Stimulated activated CD4-positive, alpha-beta T cell treated with anti-CD3 and anti-CD28 coated beads, TNF-alpha, amount 100 ng/mL, for 24 hours (primary cell): Measurements from ENCODE around the gene PTPRR.

Source experiments
- DNase-seq, 3 experiments: peaks; one replicate each; pipeline ENCODE4 v3.0.0-alpha.2; 2020; ENCODE audit warnings: low read depth in 3 of 3

The PTPRR gene

DNA sequence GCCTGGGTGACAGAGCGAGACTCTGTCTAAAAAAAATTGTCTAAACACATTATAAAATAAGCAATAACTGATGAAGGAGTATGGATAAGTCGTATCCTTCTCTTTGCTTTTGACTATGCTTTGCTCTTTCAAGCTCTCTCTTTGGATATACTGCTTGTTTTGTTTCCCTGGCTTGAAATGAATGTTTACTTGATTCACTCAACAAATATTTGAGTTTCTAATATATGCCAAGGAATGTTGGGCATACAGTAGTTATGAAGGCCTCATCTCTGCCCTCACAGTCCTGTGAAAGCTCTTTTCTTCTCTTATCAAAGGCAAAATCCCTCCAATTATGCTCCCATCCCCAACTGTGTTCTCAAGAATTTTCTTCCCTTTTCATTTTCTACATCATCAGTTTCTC is 123.5 kb downstream of the PTPRR start:
- DNase-seq = no peak

DNA sequence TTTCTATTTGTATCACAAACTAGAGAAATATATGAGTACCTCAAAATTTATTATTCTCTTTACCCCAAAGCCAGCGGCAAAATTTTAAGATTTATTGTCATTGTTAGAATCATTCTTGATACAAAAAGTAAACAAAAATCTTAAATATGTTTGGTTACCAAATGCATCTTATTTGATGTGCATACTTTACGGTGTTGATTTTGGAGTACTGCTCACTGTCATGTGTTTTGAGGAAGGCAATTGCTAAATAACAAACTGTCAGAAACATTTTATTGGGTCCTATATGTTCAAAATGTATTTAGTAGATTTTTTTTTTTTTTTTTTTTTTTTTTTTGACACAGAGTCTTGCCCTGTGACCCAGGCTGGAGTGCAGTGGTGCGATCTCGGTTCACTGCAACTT is 124.9 kb downstream of the PTPRR start:
- DNase-seq = no peak

DNA sequence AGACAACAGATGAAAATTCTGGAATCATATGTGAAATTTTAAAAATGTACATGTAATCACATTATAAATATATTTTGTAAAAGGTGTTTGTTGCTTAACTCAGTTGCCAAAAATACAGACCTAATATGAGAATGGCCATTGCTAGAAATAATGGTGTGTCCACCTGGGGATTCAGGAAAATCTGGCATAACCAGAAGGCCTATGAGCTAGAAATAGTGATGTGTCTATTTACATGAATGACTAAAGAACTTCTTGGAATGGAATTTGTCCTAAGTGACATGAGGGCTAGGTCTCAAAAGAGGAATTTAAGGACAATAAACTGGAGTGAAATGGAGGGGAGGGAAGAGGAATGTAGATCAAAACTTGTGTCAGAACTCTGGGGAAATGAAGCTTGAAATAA is 126.4 kb downstream of the PTPRR start:
- DNase-seq = no peak

DNA sequence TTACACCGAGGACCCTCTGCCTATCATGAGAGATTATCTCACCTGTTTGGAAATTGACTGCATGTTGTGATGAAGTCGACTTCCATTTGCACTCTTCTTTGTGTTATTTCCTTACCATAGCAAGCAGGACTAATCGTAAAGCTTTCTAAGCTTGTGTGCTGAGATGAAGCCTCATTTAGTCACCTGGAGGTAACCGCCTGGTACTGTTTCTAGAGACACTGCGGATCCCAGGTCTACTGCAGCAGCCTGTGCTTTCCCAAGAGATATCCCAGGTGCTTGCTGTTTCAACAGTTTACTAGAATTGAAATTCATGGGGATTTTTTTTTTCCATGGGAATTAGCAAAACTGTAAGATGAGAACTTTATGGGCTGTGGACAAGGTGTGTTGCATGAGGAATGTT is 131.8 kb downstream of the PTPRR start:
- DNase-seq = no peak

DNA sequence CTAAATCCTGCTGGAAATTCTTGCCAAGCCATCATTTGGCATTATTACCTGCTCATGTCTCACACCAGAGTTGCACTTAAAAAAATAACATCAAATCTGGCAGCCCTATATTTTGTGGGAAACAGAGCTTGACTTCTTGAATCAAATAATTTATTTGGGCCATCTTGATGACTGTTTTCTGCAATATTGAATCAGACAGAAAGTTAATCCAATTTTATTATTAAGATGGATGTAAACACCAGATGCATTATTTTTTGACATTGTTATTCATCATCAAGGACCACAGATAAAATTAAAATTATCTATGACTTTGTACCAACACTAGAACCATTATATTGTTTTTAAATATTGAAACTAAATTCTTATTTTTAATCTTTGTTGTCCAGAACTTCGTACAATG is 132.9 kb downstream of the PTPRR start:
- no peak for DNase-seq

DNA sequence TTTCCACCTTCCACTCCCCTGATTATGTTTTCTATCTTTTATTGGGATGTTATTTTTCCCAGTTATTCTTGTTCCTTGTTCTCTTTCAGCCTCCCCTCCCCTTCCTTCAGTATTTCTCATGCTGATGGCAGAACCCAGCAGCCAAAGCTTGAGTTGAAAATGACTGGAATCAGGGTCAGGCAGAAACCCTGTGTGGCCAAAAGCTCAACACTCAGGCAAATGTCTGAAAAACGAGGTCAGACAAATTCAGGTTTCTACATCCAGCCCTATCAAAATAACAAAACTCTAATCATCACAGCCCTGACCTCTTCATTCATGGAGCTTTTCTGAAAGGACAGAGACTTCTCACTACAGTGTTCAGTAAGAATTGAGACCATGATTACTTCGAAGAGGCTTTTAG is 134.6 kb downstream of the PTPRR start:
- DNase-seq = no peak

DNA sequence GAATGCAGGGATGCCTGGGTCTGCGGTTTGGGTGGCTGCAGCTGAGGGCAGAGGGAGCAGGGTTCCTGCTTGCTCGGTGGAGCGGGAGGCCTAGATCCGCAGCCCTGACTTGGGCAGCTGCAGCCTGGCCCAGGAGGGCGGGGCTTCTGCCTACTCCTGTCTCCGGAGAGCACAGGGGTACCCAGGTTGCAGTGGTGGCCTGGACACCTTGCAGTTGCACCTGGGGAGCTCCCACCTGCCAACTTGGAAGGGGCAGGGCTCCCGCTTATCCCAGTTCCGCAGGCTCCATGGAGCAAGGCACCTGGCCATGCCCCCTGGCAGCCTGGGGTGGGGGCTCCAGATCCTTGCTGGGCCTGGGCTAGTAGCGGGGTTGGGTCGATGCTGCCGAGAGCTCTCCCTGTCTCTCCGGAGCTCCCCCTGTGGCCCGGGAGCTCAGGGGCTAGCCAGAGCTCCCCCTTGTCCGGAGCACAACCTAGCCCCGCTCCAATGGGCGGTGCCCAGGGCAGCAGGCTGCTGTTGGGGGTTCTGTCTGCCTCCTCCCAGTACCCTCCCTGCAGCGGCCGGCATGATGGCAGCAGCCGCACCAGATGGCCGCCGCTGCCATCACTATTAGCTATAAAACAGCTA is 136.4 kb downstream of the PTPRR start:
- no peak for DNase-seq

DNA sequence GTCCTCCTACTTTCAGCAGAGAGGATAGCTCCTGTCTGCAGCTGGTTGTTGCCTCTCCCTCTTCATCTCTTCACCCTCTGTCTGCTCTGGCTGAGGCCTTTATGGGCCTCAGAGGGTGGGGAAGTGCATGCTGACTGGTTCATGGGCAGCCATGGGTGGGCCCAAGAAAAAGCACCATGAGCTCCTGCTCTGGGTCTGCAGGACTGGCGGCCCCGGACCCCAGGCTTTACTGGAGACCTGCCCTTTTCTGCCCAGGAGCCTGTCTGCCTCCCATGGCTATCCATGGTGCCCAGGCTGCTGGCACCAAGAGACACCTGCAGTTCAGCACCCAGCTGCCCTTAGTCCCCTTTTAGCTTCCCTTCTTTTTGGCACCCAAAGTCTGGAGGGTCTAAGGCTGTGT is 137.1 kb downstream of the PTPRR start:
- DNase-seq = no peak

DNA sequence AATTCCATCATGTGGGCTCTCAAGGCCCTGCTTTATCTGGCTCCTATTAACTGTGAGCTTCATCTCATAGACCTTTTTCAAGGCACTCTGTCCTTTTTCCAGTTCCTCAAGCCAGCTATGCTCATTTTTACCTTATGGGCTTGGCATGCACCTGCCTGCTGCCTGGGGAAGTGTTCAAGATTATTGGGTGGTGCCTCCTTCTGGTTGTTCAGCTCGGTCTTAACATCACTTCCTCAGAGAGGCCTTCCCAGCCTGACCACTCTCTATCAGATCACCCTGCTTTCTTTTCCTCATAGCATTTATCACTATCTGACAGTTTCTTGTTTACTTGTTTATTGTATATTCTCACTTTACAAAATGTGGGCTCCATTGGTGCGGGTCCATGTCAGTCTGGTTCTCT is 141.3 kb downstream of the PTPRR start:
- DNase-seq = no peak

DNA sequence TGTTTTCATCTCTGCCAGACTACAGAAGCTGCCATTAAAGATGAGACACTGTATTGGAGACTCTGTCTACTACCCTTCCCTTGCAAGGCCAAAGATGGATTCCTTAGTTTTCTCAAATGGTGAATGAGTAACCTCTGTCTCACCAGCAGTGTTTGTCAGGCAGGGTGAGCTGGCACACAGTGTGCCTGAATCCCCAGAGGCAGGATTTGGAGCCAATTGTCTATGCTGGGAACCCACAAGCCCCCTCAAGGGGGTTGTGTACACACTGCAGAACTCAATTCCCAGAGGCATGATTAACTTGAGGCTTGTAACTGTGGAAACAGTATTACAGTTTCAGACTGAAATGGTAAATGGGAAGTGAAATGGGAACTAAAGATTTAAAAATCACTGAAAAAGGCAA is 146.5 kb downstream of the PTPRR start:
- no peak for DNase-seq

DNA sequence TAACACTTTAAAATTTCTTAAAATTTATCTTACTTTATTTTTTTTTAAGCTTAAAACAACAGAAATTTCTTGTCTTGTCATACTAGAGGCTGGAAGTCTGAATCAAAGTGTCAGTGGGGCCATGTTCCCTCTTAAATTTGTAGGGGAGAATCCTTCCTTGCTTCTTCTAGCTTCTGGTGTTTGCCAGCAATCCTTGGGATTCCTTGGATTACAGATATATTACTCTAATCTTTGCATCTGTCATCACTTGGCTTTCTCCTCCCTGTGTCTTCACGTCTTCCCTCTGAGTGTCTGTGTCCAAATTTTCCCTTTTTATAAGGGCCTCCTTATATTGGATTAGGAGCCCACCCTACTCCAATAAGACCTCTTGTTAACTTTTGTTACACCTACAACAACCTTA is 147.7 kb downstream of the PTPRR start:
- no peak for DNase-seq

DNA sequence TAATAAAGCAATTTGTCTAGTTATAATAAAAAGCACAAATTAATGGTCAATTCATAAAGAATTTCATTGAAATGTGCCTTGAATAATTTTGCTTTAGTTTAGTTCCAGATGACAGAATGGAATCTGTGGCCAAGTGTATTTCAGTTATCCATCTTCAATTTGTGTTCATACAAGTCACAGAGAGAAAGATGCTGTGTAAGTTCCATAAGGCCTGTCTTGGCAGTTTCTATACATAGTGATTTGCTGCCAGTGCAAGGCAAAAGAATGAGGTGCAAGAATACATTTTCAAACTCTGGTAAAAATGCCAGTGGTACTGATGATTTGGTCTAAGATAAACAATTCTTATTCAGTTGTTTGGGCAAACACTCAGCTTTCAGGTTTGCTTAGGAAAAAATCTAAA is 149.0 kb downstream of the PTPRR start:
- DNase-seq = no peak

DNA sequence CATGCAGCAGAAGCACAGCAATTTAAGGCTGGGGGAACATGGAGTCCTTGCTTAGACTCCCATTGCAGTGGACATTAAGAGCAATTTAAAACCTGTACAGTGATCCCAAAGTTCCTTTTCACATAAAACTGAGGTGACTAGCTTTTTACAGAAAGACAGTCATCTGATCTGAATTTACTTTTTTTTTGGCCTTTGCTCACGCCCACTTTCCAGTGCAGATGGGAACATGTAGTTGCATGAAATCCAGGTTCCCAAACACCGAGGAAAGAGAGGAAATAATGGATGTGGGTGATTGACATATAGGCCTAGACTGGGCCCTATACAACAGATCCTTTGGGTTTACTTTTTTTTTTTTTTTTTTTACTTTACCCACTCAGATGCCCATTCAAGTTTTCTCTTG is 156.9 kb downstream of the PTPRR start:
- no peak for DNase-seq

DNA sequence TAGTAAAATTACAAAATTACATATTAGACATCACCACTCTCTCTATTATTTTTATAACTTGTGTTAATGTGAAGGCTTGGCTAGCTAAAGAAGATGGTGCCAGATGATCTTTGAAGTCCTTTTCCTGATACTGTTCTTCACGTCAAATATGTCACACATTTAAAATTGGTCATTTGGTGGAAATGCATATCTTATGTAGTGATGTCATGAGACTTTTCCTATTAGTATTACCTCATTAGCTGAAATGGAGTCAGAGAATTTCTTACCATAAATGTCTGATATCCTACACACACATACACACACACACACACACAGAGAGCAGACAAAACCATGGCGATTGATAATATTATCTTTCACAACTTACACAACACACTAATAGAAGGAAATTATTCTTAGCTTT is 158.5 kb downstream of the PTPRR start:
- DNase-seq = no peak

DNA sequence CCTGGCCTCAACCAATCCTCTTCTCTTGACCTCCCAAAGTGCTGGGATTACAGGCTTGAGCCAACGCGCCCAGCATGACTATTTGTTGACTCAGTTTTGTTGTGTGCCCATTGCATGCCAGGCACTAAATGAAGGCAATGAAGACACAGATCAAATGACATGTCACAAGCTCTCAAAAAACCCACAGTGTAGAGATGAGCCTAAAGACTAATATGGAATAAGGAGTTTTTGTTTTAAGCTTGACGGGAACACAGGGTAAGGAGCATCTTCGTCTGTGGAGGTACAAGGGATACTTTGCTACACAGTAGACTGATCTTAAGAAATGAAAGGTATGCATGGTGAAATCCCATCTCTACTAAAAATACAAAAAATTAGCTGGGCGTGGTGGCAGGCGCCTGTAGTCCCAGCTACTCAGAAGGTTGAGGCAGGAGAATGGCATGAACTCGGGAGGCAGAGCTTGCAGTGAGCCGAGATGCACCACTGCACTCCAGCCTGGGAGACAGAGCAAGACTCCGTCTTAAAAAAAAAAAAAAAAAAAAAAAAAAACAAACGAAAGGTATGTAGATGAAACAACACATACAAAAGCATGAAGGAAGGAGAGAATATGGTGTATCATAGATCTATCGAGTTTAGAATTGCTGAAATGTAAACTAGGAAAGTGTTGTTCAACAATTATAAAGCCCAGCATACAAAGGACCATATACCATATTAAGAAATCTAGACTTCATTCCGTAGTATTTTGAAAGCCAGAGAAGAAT is 161.2 kb downstream of the PTPRR start:
- DNase-seq = no peak

DNA sequence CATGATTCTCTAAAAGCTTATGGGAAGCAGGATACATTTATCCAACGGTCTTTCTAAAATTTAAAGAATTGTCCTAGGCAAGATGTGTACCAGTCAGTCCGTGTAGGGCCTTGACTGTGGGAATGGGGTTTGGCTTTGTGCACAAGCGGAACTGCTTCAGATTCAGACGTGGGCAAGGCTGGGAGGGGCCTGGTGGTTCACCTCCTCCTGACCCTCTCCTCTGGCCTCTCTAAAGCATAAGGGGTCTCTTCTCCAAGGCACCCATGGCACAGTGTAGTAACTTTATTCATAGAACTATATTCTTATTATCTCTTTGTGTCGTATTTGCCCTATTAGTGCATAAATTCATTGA is 162.1 kb downstream of the PTPRR start:
- no peak for DNase-seq

DNA sequence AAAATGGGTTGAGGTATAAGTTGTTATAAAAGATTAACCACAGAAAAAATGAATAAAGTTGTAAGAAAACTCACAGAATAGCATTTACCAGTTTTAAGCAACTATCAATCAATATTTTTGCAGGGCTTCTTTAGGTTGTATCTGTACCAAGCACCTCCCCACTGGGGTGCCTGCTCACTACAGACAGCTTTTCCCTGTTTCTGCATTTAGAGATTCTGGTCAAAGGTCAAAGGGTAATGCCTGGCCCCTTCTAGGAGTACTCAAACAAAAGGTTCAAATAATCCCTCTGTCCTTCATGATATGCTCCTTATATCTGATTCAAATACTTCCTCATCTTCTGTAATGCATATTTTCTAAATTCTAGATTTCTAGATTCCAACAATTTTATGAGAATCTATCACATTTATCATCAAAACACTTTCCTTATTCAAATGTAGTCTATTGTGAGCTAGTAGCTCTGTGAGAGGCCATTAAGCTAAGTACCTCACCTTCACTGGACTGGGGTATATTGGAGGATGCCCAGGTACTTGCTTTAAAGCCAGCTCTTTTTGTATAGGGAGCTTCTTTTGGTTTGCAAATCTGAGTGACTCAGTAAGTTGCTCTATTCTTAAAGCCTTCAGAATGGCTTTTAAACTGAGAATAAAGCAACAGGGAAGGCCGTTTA is 162.6 kb downstream of the PTPRR start:
- DNase-seq = no peak

DNA sequence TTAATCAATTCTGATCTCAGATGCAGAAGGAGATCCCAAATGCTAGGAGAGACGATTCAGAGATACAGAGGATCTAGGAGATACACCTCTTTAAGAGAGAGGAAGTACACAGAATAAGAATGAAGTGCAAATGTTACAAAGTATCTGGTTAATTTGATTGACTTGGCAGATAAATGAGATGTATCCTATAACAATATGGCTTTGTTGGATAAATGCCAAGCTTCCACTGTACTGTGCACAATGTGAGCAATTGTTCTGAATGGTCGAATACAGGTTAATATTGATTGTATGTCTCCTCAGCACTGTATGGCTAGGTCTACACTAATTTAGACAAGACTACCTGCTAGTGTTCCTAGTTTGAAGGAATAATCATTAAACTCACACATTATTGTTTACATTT is 163.7 kb downstream of the PTPRR start:
- no peak for DNase-seq

DNA sequence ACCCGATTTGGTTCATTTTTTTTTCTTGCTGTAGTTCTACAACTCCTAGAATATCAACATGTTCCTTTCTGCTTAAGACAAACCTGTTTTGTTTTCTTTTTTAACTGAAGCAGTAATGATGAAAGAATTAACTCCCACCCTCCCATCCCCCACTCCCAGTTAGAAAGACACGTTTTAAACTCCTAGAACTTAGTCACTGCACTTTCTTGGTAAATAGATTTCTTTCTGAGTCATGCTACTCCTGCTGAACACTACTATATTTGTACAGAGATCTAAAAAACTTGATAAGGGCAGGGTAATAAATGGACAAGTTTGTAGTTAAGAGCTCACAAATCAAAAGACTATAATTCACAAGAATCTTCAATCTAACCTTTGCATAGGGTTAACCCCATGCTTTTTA is 164.4 kb downstream of the PTPRR start:
- DNase-seq = no peak

DNA sequence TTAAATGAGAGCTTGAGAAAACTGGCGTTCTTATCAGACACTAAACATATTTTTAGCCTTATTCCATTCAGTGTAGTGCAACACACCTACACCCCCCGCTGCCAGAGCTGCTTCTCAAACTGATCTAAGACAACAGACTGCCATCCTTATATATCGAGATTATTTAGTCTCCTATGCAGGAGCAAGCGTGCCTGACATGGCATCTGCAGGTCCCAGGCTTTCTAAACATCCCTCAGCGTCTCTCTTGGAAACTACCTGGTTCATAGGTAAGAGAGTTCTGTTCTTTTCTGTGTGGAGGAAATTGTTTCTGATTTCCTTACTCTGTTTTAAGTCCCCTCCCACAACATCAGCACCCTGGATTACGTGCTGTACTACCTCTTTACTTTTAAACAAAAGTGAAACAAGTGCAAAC is 166.2 kb downstream of the PTPRR start:
- DNase-seq = no peak

DNA sequence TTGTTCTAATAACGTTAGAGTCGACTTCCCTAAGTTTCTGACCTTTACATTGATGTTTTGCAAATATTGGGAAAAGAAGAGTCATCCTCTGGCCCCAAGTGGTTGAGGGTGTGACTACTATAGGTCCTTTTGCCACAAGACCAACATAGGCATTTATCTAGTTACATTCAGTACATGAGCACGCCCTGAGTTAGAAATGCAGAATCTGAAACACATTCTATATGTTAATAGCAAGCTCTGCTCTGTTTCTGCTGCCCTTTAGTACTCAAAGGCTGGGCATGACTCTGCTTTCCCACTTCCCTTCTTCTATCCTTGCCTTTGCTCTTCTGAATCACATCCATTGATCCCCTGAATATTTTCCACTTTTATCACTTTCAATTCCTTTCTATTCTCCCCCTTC is 168.2 kb downstream of the PTPRR start:
- DNase-seq = no peak

DNA sequence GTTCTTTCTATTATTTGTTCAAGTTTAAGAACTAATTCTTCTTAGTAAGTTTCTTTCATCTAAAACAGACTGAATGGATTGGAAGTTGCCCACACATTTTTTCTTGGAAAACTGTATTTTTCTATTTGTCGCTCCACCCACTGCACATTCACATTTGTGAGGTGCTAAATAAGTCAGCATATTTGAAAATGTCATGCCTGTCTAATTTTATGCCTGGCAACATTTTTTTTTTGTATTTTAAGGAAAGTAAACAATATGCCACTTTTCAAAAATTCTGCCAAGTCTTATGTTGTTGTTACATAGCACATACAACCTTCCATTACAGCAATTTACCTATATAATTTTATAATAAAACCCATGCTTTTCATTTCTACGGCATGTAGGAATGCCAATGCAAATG is 170.6 kb downstream of the PTPRR start:
- no peak for DNase-seq

DNA sequence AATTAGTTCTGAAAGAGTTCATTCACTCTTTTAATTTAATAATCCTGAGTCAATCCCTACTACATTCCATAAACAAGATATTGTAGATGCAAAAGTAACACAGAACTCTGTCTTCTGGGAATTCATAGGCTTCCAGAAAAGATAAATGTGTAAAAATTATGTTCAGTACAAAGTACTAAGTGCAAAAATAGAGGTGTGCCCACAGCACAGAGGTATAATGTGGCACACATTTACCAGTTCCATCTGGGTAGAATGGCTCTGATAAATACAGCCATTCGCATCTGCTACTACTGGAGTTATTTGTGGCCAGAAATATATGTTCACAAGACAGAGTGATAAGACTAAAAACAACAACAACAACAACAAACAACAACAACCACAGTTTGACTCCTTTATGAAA is 171.7 kb downstream of the PTPRR start:
- DNase-seq = no peak
